ENCODE results near the gene EIF4A2. TPM values are rescaled to one million over a fixed set of nuclear protein-coding genes. Genes with fewer than 3 reads are reported as not detected.

The EIF4A2 gene
- total and polyA plus RNA-seq, 2 of the 13 experiments (the other 11 are each of a cell fraction or from before 2014, with no cell fraction given): 480 to 596 TPM

DNA sequence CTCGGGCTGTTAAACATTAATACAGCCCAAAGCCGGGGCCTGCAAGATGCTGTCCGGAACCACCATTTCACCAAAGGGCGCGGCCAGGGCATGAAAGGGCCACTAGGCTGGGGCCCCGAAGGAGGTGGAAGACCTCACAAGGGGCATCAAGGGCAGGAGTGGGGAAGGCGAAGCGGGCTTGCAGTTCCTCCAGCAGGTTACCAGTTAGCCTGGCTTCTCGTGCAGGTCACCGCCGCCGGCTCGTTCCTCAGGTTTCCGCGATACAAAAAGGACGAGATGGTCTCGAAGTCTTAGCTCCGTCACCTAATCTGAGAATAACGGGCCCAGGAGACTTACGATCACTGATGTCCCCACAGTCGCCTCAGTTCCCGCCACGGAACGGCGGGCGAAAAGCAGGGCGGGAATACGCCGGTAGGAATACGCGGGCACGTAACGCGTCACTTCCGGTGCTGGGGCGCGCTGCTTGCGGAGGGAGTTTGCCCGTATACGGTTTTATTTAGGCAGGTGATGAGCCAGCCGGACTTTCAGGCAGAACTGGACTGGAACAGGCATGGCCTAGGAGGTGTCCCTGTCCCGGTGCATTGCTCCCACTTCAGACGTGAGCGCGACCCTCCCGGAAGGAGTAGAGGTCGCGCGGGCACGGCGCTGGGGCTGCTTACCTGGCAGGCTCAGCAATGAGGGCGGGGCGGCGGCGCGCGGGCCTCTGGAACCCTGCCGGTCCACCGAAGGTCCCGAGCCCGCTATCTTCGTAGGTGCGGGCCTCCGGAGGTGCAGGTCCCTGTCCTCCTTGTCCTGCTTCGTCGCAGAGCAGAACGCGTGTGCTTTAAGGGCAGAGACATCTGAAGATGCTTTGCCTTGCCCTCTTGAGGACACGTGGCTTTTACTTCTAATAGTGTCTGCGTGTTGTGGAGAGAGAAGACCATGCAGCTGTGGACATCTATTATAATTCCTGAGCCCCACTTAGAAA is 23.0 kb downstream of the EIF4A2 start, which contains the start of gene RFC4 (continued):
- no peak for TF ChIP-seq NFAT5 (CRISPR knock-in tag; IDR thresholded peaks at IDR 0.05)
- no peak for TF ChIP-seq MAFK (conservative IDR thresholded peaks at IDR 0.05 in 1 of 2, IDR thresholded peaks at IDR 0.05 in 1 of 2; ENCODE audit: low read length in 2 of 2)
- TF ChIP-seq ZNF598 (CRISPR knock-in tag; IDR thresholded peaks at IDR 0.05; ENCODE audit: borderline replicate concordance): no peak
- TF ChIP-seq, protein P1, sequence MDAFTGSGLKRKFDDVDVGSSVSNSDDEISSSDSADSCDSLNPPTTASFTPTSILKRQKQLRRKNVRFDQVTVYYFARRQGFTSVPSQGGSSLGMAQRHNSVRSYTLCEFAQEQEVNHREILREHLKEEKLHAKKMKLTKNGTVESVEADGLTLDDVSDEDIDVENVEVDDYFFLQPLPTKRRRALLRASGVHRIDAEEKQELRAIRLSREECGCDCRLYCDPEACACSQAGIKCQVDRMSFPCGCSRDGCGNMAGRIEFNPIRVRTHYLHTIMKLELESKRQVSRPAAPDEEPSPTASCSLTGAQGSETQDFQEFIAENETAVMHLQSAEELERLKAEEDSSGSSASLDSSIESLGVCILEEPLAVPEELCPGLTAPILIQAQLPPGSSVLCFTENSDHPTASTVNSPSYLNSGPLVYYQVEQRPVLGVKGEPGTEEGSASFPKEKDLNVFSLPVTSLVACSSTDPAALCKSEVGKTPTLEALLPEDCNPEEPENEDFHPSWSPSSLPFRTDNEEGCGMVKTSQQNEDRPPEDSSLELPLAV (CRISPR knock-in tag; conservative IDR thresholded peaks at IDR 0.05; ENCODE audit: low read depth): no peak
- TF ChIP-seq CAMTA2 (CRISPR knock-in tag; IDR thresholded peaks at IDR 0.05; ENCODE audit: borderline replicate concordance): peak; percentile 83; the same call in 1 of the 2 replicates
- TF ChIP-seq MXI1 (IDR thresholded peaks at IDR 0.05; ENCODE audit: borderline replicate concordance, low read depth, low read length): peak; percentile 43; the same call in 1 of the 3 replicates
- peak; percentile 66 for TF ChIP-seq ZNF230 (CRISPR knock-in tag; IDR thresholded peaks at IDR 0.05)
- TF ChIP-seq SKI (IDR thresholded peaks at IDR 0.05; ENCODE audit: partially characterized antibody): no peak
- TF ChIP-seq ZNF776 (CRISPR knock-in tag; IDR thresholded peaks at IDR 0.05): peak; percentile 92
